GM21447 (cell line): ENCODE data around the gene PLD4.
"Not testable (repeated sequence)": the region's sequence is repeated elsewhere in the genome, so short reads cannot be mapped to it uniquely, and the experiment has no call there.

Source experiments
- ATAC-seq: cut with Tn5 transposase; IDR thresholded peaks from one replicate; pipeline ENCODE4 v1.9.1; 2021; ENCODE audit not compliant: unreplicated experiment

PLD4 gene

GRCh38 chr14:104939666-104940410, 15.2 kb downstream of the PLD4 start:
- ATAC-seq, result no peak

- no peak for ATAC-seq
These were observed 16.0 kb downstream of the PLD4 start for GRCh38 chr14:104940526-104941150.

- no peak for ATAC-seq
These were observed 17.1 kb downstream of the PLD4 start for GRCh38 chr14:104941508-104942365.

DNA sequence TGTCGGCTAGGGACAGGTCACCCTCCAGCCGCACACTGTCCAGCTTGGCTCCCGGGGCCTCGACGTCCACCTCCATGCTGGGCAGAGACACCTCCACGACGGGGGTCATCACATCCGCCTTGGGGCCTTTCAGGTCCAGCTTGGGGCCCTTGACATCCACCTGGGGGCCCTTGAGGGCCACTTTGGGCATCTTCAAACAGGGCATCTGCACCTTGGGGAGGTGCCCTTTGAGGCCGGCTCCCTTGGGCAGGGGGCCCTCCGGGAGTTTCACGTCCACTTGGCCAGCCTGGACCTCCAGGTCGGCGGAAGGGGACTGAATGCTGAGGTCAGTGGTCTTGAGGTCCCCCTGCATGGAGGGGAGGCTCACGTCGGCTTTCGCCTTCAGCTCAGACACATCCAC, 17.9 kb downstream of the PLD4 start:
- no peak for ATAC-seq

DNA sequence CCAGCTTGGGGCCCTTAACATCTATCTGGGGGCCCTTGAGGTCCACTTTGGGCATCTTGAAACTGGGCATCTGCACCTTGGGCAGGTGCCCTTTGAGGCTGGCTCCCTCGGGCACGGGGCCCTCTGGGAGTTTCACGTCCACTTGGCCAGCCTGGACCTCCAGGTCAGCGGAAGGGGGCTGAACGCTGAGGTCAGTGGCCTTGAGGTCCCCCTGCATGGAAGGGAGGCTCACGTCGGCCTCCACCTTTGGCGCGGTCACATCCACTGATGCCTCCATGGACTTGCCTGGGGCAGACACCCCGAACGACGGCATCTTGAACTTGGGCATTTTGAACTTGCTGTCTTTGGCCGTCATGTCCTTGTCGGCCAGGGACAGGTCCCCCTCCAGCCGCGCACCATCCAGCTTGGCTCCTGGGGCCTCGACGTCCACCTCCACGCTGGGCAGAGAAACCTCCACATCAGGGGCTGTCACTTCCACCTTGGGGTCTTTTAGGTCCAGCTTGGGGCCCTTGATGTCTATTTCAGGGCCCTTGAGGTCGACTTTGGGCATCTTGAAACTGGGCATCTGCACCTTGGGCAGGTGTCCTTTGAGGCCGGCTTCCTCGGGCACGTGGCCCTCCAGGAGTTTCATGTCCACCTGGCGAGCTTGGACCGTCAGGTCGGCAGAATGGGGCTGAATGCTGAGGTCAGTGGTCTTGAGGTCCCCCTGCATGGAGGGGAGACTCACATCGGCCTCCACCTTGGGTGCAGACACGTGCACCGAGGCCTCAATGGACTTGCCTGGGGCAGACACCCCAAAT, 18.7 kb downstream of the PLD4 start:
- not testable (repeated sequence) for ATAC-seq

DNA sequence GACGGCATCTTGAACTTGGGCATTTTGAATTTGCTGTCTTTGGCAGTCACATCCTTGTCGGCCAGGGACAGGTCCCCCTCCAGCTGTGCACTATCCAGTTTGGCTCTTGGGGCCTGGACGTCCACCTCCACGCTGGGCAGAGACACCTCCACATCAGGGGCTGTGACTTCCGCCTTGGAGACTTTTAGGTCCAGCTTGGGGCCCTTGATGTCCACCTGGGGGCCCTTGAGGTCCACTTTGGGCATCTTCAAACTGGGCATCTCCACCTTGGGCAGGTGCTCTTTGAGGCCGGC, 19.3 kb downstream of the PLD4 start:
- not testable (repeated sequence) for ATAC-seq

GRCh38 chr14:104944436-104945205, 19.9 kb downstream of the PLD4 start:
- not testable (repeated sequence) for ATAC-seq

DNA sequence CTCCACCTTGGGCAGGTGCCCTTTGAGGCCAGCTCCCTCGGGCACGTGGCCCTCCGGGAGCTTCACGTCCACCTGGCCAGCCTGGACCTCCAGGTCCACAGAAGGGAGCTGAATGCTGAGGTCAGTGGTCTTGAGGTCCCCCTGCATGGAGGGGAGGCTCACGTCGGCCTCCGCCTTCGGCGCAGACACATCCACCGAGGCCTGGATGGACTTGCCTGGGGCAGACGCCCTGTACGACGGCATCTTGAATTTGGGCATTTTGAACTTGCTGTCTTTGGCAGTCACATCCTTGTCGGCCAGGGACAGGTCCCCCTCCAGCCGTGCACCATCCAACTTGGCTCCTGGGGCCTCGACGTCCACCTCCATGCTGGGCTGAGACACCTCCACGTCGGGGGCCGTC, 20.6 kb downstream of the PLD4 start:
- not testable (repeated sequence) for ATAC-seq

DNA sequence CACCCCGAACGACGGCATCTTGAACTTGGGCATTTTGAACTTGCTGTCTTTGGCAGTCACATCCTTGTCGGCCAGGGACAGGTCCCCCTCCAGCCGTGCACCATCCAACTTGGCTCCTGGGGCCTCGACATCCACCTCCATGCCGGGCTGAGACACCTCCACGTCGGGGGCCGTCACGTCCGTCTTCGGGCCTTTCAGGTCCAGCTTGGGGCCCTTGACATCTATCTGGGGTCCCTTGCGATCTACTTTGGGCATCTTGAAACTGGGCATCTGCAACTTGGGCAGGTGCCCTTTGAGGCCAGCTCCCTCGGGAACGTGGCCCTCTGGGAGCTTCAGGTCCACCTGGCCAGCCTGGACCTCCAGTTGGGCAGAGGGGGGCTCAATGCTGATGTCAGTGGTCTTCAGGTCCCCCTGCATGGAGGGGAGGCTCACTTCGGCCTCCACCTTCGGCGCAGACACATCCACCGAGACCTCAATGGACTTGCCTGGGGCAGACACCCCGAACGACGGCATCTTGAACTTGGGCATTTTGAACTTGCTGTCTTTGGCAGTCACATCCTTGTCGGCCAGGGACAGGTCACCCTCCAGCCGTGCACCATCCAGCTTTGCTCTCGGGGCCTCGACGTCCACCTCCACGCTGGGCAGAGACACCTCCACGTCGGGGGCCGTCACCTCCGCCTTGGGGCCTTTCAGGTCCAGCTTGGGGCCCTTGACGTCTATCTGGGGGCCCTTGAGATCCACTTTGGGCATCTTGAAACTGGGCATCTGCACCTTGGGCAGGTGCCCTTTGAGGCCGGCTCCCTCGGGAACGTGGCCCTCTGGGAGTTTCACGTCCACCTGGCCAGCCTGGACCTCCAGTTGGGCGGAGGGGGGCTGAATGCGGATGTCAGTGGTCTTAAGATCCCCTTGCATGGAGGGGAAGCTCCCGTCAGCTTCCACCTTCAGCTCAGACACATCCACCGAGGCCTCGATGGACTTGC, 21.6 kb downstream of the PLD4 start:
- not testable (repeated sequence) for ATAC-seq

DNA sequence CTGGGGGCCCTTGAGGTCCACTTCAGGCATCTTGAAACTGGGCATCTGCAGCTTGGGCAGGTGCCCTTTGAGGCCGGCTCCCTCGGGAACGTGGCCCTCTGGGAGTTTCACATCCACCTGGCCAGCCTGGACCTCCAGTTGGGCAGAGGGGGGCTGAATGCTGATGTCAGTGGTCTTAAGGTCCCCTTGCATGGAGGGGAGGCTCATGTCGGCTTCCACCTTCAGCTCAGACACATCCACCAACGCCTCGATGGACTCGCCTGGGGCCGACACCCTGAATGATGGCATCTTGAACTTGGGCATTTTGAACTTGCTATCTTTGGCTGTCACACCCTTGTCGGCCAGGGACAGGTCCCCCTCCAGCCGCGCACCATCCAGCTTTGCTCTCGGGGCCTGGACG, 22.5 kb downstream of the PLD4 start:
- ATAC-seq, result not testable (repeated sequence)

DNA sequence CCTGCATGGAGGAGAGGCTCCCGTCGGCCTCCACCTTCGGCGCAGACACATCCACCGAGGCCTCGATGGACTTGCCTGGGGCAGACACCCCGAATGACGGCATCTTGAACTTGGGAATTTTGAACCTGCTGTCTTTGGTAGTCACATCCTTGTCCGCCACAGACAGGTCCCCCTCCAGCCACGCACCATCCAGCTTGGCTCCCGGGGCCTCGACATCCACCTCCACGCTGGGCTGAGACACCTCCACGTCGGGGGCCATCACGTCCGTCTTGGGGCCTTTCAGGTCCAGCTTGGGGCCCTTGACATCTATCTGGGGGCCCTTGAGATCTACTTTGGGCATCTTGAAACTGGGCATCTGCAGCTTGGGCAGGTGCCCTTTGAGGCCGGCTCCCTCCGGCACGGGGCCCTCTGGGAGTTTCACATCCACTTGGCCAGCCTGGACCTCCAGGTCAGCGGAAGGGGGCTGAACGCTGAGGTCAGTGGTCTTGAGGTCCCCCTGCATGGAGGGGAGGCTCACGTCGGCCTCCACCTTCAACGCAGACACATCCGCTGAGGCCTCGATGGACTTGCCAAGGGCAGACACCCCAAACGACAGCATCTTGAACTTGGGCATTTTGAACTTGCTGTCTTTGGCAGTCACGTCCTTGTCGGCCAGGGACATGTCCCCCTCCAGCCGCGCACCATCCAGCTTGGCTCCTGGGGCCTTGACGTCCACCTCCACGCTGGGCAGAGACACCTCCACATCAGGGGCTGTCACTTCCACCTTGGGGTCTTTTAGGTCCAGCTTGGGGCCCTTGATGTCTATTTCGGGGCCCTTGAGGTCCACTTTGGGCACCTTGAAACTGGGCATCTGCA, 23.4 kb downstream of the PLD4 start:
- not testable (repeated sequence) for ATAC-seq

DNA sequence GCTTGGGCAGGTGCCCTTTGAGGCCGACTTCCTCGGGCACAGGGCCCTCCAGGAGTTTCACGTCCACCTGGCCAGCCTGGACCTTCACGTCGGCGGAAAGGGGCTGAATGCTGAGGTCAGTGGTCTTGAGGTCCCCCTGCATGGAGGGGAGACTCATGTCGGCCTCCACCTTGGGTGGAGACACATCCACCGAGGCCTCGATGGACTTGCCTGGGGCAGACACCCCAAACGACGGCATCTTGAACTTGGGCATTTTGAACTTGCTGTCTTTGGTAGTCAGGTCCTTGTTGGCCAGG, 24.0 kb downstream of the PLD4 start:
- no peak for ATAC-seq

GRCh38 chr14:104949406-104949955, 24.8 kb downstream of the PLD4 start:
- ATAC-seq, result not testable (repeated sequence)

DNA sequence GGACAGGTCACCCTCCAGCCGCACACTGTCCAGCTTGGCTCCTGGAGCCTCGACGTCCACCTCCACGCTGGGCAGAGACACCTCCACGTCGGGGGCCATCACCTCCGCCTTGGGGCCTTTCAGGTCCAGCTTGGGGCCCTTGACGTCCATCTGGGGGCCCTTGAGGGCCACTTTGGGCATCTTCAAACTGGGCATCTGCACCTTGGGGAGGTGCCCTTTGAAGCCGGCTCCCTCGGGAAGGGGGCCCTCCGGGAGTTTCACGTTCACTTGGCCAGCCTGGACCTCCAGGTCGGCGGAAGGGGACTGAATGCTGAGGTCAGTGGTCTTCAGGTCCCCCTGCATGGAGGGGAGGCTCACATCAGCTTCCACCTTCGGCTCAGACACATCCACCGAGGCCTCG, 25.3 kb downstream of the PLD4 start:
- no peak for ATAC-seq

DNA sequence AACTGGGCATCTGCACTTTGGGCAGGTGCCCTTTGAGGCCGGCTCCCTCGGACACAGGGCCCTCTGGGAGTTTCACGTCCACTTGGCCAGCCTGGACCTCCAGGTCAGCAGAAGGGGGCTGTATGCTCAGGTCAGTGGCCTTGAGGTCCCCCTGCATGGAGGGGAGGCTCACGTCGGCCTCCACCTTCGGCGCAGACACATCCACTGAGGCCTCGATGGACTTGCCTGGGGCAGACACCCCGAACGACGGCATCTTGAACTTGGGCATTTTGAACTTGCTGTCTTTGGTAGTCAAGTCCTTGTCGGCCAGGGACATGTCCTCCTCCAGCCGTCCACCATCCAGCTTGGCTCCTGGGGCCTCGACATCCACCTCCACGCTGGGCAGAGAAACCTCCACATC, 26.0 kb downstream of the PLD4 start:
- ATAC-seq, result not testable (repeated sequence)

- not testable (repeated sequence) for ATAC-seq
These were observed 27.4 kb downstream of the PLD4 start for GRCh38 chr14:104951863-104952657.

GRCh38 chr14:104953097-104953496, 28.4 kb downstream of the PLD4 start:
- no peak for ATAC-seq
